GM20431 (cell line): ENCODE results near the gene CTIF.
"Not testable (repeated sequence)": the region's sequence is repeated elsewhere in the genome, so short reads cannot be mapped to it uniquely, and the experiment has no call there.

ENCODE experiments used
- in situ Hi-C: fragments of 300-500 bp; cut with MseI, MboI; formaldehyde crosslinking; loops from one replicate; pipeline ENCODE4 v1.15.0; 2020; ENCODE audit warnings: low sequenced_read_pairs; ENCODE audit not compliant: unreplicated experiment

Gene CTIF

GRCh38 chr18:48636436-48636835 lies 97.6 kb downstream of the CTIF start:
- in situ Hi-C loops: no loop called here

GRCh38 chr18:48637081-48637990 lies 98.5 kb downstream of the CTIF start:
- in situ Hi-C loops: no loop called here

- in situ Hi-C loops: no loop called here
Observed at GRCh38 chr18:48638451-48638850, 99.6 kb downstream of the CTIF start.

- in situ Hi-C loops: no loop called here
Observed at GRCh38 chr18:48638896-48639771, 100.3 kb downstream of the CTIF start.

GRCh38 chr18:48639772-48640432 lies 101.1 kb downstream of the CTIF start:
- in situ Hi-C loops: no loop called here

GRCh38 chr18:48640566-48641270 lies 101.9 kb downstream of the CTIF start:
- in situ Hi-C loops: no loop called here

- in situ Hi-C loops: no loop called here
Observed at GRCh38 chr18:48641981-48642380, 103.2 kb downstream of the CTIF start.

- in situ Hi-C loops: no loop called here
Observed at GRCh38 chr18:48642503-48642902, 103.7 kb downstream of the CTIF start.

GRCh38 chr18:48643262-48643661 lies 104.4 kb downstream of the CTIF start:
- in situ Hi-C loops: no loop called here

GRCh38 chr18:48644029-48644428 lies 105.2 kb downstream of the CTIF start:
- in situ Hi-C loops: no loop called here

- in situ Hi-C loops: no loop called here
Observed at GRCh38 chr18:48645427-48646002, 106.7 kb downstream of the CTIF start.

GRCh38 chr18:48646976-48647375 lies 108.1 kb downstream of the CTIF start:
- in situ Hi-C loops: no loop called here

- in situ Hi-C loops: no loop called here
Observed at GRCh38 chr18:48649231-48649630, 110.4 kb downstream of the CTIF start.

- in situ Hi-C loops: not testable (repeated sequence)
Observed at GRCh38 chr18:48654591-48654990, 115.8 kb downstream of the CTIF start.

- in situ Hi-C loops: no loop called here
Observed at GRCh38 chr18:48655508-48655907, 116.7 kb downstream of the CTIF start.

GRCh38 chr18:48656176-48656575 lies 117.3 kb downstream of the CTIF start:
- in situ Hi-C loops: no loop called here

- in situ Hi-C loops: no loop called here
Observed at GRCh38 chr18:48656582-48656981, 117.8 kb downstream of the CTIF start.

- in situ Hi-C loops: no loop called here
Observed at GRCh38 chr18:48657447-48658120, 118.8 kb downstream of the CTIF start.

GRCh38 chr18:48658721-48659120 lies 119.9 kb downstream of the CTIF start:
- in situ Hi-C loops: no loop called here
